IPS-NIHi7 (cell line): ENCODE data around the gene HACD1.
A peak's percentile ranks its signal among the peaks of the same experiment; 100 is the strongest.

Experiments used
- DNase-seq: peaks from one replicate; pipeline ENCODE4 v3.0.0; 2012; ENCODE audit warnings: mixed read lengths; ENCODE audit errors: extremely low spot score

Gene HACD1

GRCh38 chr10:17617031-17617911, at the start of gene HACD1:
Gene HACD1 (minus strand): TSS chr10:17617374. CDS start chr10:17617339, 35 bp downstream.
- peak; percentile 95 for DNase-seq

- DNase-seq: no peak
These were observed 48.6 kb upstream of the HACD1 start for GRCh38 chr10:17665747-17666146.

- DNase-seq: no peak
These were observed 46.3 kb upstream of the HACD1 start for GRCh38 chr10:17663450-17663849.

GRCh38 chr10:17662193-17663138, 45.3 kb upstream of the HACD1 start:
- DNase-seq: no peak

GRCh38 chr10:17661510-17661909, 44.3 kb upstream of the HACD1 start:
- no peak for DNase-seq

GRCh38 chr10:17660921-17661320, 43.7 kb upstream of the HACD1 start:
- no peak for DNase-seq

GRCh38 chr10:17659365-17659764, 42.2 kb upstream of the HACD1 start:
- DNase-seq: no peak

GRCh38 chr10:17657103-17657500, 39.9 kb upstream of the HACD1 start:
- no peak for DNase-seq

GRCh38 chr10:17655567-17656146, 38.5 kb upstream of the HACD1 start:
- DNase-seq: no peak

GRCh38 chr10:17655009-17655408, 37.8 kb upstream of the HACD1 start:
- no peak for DNase-seq

- no peak for DNase-seq
These were observed 35.4 kb upstream of the HACD1 start for GRCh38 chr10:17652585-17652984.

- DNase-seq: no peak
These were observed 34.7 kb upstream of the HACD1 start for GRCh38 chr10:17651896-17652295.

- no peak for DNase-seq
These were observed 33.2 kb upstream of the HACD1 start for GRCh38 chr10:17650416-17650815.

GRCh38 chr10:17649836-17650235, 32.7 kb upstream of the HACD1 start:
- no peak for DNase-seq

GRCh38 chr10:17649052-17649451, 31.9 kb upstream of the HACD1 start:
- no peak for DNase-seq

- DNase-seq: no peak
These were observed 31.3 kb upstream of the HACD1 start for GRCh38 chr10:17648243-17649035.

- DNase-seq: no peak
These were observed 30.2 kb upstream of the HACD1 start for GRCh38 chr10:17647326-17647725.

GRCh38 chr10:17645621-17646345, 28.6 kb upstream of the HACD1 start:
- DNase-seq: no peak

GRCh38 chr10:17644485-17644943, 27.3 kb upstream of the HACD1 start:
- DNase-seq: no peak

GRCh38 chr10:17643755-17644484, 26.7 kb upstream of the HACD1 start, which contains the start of gene STAM:
Gene STAM (plus strand): TSS chr10:17644151. CDS start chr10:17644340, 189 bp downstream.
- DNase-seq: peak; percentile 90
